A172 (cell line): Measurements from ENCODE around the gene YWHAQ. TPM values are rescaled to one million over a fixed set of nuclear protein-coding genes. Genes with fewer than 3 reads are reported as not detected.
"Not testable (repeated sequence)": the region's sequence is repeated elsewhere in the genome, so short reads cannot be mapped to it uniquely, and the experiment has no call there.

ENCODE experiments used
- DNase-seq: peaks from one replicate; pipeline ENCODE4 v3.0.0-alpha.2; 2015; ENCODE audit warnings: low spot score
- total RNA-seq: library from RNA; depleted of rRNA; stranded (reverse); fragments of >200 nt; shearing (Covaris generic); gene quantifications from 2 replicates; pipeline ENCODE4 v1.2.3, GENCODE V29; 2014

The YWHAQ gene
- total RNA-seq, 1 experiment from 2014 or later = 807 TPM

DNA sequence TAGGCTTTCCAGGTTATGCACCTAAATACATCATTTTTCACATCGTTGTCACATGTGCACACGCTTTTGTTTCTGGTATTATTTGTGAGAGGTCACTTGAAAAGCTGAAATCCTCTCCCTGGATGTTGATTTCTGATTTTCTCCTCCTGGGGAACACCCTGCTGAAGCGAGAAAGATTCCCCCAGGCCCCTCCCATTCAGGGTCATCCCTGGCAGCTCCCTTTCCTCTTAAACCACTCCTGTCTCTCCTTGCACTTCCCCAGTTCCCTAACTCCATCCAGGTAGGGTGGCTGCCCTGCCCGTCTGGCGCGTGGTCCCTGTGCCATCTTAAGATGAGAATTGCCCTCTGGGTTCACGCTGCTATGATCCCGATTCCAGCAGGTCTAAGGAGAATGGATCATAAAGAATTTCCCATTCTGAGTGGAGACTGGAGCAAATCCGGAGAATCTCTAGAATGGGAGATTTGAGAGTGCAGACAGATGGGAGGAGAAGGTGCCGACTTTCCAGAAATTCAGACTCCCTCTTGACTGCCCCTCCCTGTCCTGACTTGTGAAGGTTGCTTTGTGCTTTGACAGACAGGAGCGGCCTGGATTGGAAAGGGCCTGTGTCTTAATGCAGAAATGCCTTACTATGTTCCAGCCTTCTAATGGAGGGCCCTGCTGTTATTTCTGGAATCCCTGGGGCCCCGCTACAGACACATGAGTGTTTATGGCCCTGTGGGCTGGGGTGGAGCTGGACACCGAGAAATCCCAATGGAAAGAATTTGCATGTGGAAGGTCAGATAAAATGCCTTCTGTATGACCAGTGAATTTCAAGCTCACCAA is 1.3 kb upstream of the YWHAQ start:
- no peak for DNase-seq

DNA sequence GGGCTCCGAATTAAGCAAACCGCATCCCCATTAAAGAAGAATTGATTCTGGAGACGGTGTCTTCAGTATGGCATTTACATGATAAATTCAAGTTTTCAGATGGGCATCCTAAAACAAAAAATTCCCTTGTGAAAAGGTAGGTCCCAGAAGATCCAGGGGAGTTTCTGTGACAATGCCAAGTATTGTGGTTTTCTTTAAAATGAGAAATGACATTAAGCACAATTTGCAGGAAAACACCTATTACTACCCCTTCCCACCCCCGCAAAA is 689 bp upstream of the YWHAQ start:
- no peak for DNase-seq

DNA sequence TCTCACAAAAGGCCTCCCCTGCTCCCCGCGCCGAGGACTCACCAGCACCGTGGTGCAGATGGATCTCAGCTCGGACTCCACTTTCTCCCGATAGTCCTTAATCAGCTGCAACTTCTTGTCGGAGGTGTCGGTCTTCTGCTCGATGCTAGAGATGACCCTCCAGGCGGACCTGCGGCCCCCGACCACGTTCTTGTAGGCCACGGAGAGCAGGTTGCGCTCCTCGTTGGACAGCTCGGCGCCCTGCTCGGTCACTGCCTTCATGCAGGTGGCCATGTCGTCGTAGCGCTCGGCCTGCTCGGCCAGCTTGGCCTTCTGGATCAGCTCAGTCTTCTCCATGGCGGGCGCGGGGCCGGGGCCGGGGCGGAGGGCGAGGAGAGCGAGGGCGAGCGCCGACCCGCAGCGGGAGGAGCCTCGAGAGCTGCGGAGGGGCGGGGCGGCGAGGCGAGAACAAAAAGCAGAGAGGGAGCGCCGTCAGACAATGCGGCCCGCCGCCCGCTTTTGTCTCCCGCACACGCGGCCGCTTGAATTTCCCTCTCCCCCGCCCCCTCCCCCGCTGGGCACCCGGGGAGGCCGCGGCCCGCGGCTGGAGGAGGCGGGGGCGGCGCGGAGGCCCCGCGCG is 571 bp downstream of the YWHAQ start:
- DNase-seq = peak; percentile 60

- DNase-seq = peak; percentile 64
Observed at GRCh38 chr2:9629222-9630116, 1.3 kb downstream of the YWHAQ start.

GRCh38 chr2:9627310-9627709 is 3.5 kb downstream of the YWHAQ start:
- DNase-seq = no peak

DNA sequence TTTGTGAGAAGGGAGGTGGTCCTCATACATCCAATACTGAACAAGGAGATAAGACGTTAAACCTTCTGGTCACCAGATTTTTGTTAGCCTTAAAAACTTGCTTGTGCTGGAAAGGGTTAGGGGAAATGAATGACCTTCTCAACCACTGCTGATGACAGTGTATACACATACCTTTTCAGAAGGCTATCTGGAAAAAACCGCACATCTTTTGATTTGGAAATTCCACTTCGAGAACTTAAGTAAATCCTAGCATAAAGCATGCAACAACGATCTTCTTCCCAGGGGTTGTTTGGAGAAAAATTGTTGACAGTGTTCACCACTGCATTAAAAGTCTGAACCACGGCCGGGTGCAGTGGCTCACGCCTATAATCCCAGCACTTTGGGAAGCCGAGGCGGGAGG is 7.6 kb downstream of the YWHAQ start:
- DNase-seq = no peak

- not testable (repeated sequence) for DNase-seq
Observed at GRCh38 chr2:9621655-9622054, 9.1 kb downstream of the YWHAQ start.

DNA sequence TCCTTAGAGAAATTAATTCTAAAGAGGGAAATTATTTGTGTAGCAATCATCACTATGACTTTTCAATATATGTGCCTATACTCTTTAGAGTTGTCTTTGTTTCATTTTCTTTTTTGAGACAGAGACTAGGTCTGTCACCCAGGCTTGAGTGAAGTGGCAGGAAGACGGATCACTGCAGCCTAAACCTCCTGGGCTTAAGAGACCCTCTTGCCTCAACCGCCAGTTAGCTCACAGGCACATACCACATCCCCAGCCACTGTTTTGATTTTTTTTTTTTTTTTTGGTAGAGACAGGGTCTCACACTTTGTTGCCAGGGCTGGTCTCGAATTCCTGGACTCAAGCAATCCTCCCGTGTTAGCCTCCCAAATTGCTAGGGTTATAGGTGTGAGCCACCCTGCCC is 12.4 kb downstream of the YWHAQ start:
- no peak for DNase-seq

DNA sequence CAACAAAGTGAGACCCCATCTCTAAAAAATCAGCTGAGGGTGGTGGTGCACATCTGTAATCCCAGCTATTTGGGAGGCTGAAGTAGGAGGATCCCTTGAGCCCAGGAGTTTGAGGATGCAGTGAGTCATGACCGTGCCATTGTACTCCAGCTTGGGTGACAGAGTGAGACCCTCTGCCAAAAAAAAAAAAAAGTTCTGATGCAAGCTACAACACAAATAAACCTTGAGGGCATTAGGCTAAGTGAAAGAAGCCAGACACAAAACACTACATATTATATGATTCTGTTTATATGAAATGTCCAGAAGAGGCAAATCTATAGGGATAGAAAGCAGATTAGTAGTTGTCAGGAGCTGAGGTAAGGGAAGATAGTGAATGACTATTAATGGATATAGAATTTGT is 13.0 kb downstream of the YWHAQ start:
- no peak for DNase-seq

DNA sequence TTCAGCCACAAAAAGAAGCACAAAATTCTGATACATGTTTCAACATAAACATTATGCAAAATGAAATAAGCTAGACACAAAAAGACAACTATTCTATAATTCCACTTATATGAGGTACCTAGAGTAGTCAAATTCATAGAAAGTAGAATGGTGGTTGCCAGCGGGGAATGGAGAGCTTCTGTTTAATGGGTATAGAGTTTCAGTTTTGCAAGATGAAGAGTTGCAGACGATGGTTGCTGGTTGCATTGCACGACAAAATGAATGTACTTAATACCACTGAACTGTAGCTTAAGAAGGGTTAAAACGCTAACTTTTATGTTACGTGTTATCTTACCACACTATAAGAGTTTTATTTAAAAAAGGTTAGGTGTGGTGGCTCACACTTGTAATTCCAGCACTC is 13.5 kb downstream of the YWHAQ start:
- no peak for DNase-seq

DNA sequence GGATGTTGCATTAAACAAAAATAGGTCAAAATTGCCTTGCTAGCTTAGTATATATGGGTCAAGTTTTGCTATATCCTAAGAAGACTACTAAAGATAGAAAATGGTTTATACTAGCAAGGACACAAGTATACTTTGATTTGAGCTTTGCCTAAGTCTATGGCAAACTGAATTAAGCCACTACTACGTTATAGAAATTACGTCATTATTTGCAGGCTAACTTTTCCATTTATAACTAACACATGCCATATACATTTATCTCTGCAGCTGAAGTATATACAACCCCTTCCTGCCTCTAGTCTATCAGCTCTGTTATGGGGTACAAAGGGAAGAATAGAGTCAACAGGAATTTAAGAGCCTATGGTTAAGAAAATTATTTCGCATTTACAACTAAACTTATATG is 16.2 kb downstream of the YWHAQ start:
- DNase-seq = no peak

DNA sequence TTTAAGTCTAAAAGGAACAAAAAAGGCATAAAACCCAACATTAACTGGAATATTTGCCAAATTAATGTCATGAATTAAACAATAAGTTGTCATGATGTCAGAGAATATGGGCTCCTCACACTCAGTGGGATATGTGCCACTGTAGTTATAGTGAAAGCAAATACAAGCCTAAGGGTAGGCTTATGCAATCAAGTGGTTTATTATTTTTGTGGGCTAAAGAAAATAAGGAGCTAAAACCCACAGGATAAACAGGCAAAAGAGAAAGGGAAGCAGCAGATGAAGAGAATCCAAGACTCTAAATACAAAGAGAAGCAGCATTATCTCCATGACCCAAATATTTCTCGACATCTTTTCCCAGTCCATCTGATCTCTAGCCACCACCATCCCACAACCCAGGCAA is 17.5 kb downstream of the YWHAQ start:
- DNase-seq = no peak

DNA sequence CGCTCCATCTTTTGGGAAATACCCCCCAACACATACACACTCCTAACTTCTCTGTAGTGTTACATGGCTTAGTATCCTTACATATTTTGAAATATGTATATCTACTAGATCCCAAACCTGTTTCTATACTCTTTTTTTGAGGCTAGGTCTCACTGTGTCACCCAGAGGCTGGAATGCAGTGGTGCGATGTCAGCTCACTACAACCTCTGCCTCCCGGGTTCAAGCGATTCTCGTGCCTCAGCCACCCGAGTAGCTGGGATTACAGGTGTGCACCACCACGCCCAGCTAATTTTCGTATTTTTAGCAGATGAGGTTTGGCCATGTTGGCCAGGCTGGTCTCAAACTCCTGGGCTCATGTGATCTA is 19.3 kb downstream of the YWHAQ start:
- not testable (repeated sequence) for DNase-seq

DNA sequence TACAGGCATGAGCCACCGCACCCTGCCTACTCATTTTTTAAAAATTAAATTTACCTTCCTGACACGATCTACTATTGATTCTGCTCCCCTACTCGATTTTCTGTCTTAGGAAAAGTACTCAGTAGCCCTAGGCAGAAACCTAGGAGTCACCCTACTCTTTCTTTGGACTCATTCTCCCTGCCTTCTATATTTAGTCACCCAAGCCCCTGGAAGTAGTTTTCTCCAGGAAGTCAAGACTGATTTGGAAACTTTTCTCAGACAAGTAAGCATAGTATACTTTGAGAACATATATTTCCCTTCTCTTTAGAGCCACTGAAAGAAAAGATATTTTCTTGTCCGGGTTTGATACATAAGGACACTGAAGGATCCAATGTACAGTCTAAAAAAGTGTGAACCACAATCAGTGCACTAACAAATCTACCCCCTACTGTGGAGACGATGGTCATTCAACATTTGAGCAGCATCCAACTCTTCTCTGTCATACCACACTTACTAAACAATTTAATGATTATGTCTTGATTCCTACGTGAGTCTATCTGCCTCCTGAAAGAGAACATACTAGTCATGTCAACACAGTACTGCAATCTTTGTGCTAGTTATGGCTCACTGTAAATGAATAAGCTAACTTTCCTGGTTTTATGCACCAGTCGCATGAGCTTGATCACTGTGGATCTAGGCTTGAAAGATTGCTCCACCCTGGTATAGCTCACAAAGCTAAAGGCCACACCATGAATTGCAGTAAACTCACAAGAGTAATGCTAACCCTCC is 19.8 kb downstream of the YWHAQ start:
- DNase-seq = no peak

- not testable (repeated sequence) for DNase-seq
Observed at GRCh38 chr2:9608491-9608890, 22.3 kb downstream of the YWHAQ start.

GRCh38 chr2:9602412-9602811 is 28.4 kb downstream of the YWHAQ start:
- DNase-seq = no peak

GRCh38 chr2:9601397-9601796 is 29.4 kb downstream of the YWHAQ start:
- no peak for DNase-seq

DNA sequence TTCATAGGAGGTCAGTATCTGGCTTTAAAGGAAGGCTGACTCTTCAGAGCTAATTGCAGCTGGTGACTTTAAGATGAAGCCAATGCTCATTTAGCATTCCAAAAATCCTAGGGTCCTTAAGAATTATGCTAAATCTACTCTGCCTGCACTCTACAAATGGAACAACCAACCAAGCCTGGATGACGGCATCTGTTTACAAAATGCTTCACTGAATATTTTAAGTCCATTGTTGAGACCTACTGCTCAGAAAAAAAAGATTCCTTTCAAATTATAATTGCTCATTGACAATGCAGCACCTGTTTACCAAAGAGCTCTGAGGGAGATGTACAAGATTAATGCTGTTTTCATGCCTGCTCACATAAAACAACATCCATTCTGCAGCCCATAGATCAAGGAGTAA is 31.4 kb downstream of the YWHAQ start:
- no peak for DNase-seq

GRCh38 chr2:9596621-9597311 is 34.0 kb downstream of the YWHAQ start:
- no peak for DNase-seq

DNA sequence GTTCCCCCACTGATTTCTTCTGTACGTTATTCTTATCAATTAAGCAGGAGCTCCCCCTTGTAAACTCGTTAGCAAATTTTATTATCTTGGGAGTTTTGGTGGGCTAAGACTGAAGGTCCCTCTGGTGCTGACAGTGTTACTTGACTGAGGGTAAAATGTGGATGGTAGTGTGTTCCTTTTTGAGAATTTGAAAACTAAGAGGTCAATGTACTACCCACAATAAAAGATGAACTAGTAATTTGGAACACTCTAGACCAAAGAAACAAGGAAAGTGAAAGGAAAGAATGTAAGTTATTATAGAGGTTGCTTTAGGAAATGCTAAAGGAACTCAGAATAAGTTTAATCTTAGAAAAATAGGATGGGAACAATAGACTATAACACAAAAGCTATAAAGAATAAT is 35.1 kb downstream of the YWHAQ start:
- no peak for DNase-seq

DNA sequence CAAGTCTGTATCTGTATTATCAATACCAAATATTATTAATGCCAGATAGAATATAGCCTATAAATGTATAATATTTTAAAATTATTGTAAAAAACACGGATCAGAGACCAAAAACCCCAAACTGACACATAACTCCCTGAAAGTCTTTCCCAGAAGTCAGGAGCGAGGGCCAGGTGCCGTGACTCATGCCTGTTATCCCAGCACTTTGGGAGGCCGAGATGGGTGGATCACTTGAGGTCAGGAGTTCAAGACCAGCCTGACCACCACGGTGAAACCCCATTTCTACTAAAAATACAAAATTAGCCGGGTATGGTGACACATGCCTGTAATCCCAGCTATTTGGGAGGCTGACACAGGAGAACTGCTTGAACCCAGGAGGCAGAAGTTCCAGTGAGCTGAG is 35.5 kb downstream of the YWHAQ start:
- peak; percentile 51 for DNase-seq
